Fibroblast of pulmonary artery (primary cell): ENCODE results near the gene HRNR.

ENCODE experiments used
- DNase-seq: peaks from one replicate; pipeline ENCODE4 v3.0.0-alpha.2; 2010; ENCODE audit warnings: low read depth
- H3K4me3 ChIP-seq: replicated peaks from 2 replicates; pipeline ENCODE4 v1.5.1; 2011; ENCODE audit warnings: low read depth, mild to moderate bottlenecking, control low read depth, low read length, moderate library complexity
- CTCF ChIP-seq: IDR thresholded peaks from 2 replicates; pipeline ENCODE4 v1.5.1; 2011; ENCODE audit warnings: mild to moderate bottlenecking, control low read depth, low read length, inconsistent platforms; ENCODE audit errors: missing control alignments

The HRNR gene

GRCh38 chr1:152164517-152165136 is 59.4 kb downstream of the HRNR start:
- no peak overlapping the region for H3K4me3 ChIP-seq
- no peak for DNase-seq
- TF ChIP-seq CTCF, result no peak

GRCh38 chr1:152162792-152163463 is 61.1 kb downstream of the HRNR start:
- TF ChIP-seq CTCF, result no peak
- DNase-seq, result peak; percentile 67

More at GRCh38 chr1:152162792-152163463, 61.1 kb downstream of the HRNR start:
- H3K4me3 ChIP-seq, result no peak overlapping the region
